ENCODE data around the gene GABRE. TPM values are rescaled to one million over a fixed set of nuclear protein-coding genes. Genes with fewer than 3 reads are reported as not detected.

Gene GABRE
- not detected in 2 replicates for total RNA-seq (2021)
- Bru-seq, nascent RNA: percentile 10 among the genes with signal in this experiment
- BruChase-seq, experiment 1, labeled RNA remaining after a 2-hour chase: percentile 16 among the genes with signal in this experiment
- BruChase-seq, experiment 2, labeled RNA remaining after a 6-hour chase: percentile 7 among the genes with signal in this experiment
- long read RNA-seq: 0 reads

- intact Hi-C loops (cut with micrococcal nuclease; ENCODE audit: unreplicated experiment): no loop called here
- no peak for TF ChIP-seq CTCF (conservative IDR thresholded peaks at IDR 0.05; ENCODE audit: low read depth, low read length)
- TF ChIP-seq EZH2 (IDR thresholded peaks at IDR 0.05; ENCODE audit: borderline replicate concordance, low read depth, low read length, poor library complexity, severe bottlenecking): no peak
Measured at GRCh38 chrX:151974336-151975227, at the start of gene GABRE. TSS of gene GABRE (minus strand) at chrX:151974676. CDS start at chrX:151974625, 51 bp downstream.

GRCh38 chrX:152020888-152021287 lies 46.4 kb upstream of the GABRE start:
- Histone ChIP-seq H3K27ac (ENCODE audit: low read depth, low read length, poor library complexity, severe bottlenecking) (no peak overlapping the region), H3K9me3 (ENCODE audit: low read depth, low read length, poor library complexity, severe bottlenecking) (peaks cover 4% of the 10 kb centered on the region), H3K27me3 (replicated peaks; ENCODE audit: insufficient read depth, low read depth, low read length, poor library complexity) (no peaks in the 10 kb centered on the region), H3K36me3 (ENCODE audit: insufficient read depth, low read length, poor library complexity, severe bottlenecking) (no peaks in the 10 kb centered on the region), H3K4me1 (ENCODE audit: insufficient read depth, low read length, poor library complexity, severe bottlenecking) (no peaks in the 10 kb centered on the region), H3K4me3 (ENCODE audit: low read depth, low read length, poor library complexity, severe bottlenecking) (no peak overlapping the region)
- no peak for DNase-seq (ENCODE audit: low spot score)
- ChIA-PET POLR2A (ENCODE audit: low non-redundant PET) (no interaction called here), CTCF (no interaction called here)
- intact Hi-C loops (cut with micrococcal nuclease; ENCODE audit: unreplicated experiment): no loop called here
- no peak for TF ChIP-seq EZH2 (IDR thresholded peaks at IDR 0.05; ENCODE audit: borderline replicate concordance, low read depth, low read length, poor library complexity, severe bottlenecking)
- no peak for TF ChIP-seq CTCF (conservative IDR thresholded peaks at IDR 0.05; ENCODE audit: low read depth, low read length)
- BruUV-seq (replicated peaks): no TSS peak

More at GRCh38 chrX:151974336-151975227, at the start of gene GABRE:
- Histone ChIP-seq H3K27me3 (replicated peaks; ENCODE audit: insufficient read depth, low read depth, low read length, poor library complexity) (peaks cover 7% of the 10 kb centered on the region), H3K36me3 (ENCODE audit: insufficient read depth, low read length, poor library complexity, severe bottlenecking) (no peaks in the 10 kb centered on the region), H3K4me3 (ENCODE audit: low read depth, low read length, poor library complexity, severe bottlenecking) (no peak within 1 kb of the TSS), H3K4me1 (ENCODE audit: insufficient read depth, low read length, poor library complexity, severe bottlenecking) (no peaks in the 10 kb centered on the region), H3K9me3 (ENCODE audit: low read depth, low read length, poor library complexity, severe bottlenecking) (no peaks in the 10 kb centered on the region), H3K27ac (ENCODE audit: low read depth, low read length, poor library complexity, severe bottlenecking) (no peak within 1 kb of the TSS)
- no TSS peak for BruUV-seq (replicated peaks)
- POLR2A ChIA-PET (ENCODE audit: low non-redundant PET): no interaction called here
- DNase-seq (ENCODE audit: low spot score): no peak
- CTCF ChIA-PET: interaction anchor here (0.8 kb wide), 1 partner anchor 171 kb away, joined by 3 read pairs; no protein-coding TSS in a partner anchor

- no peak overlapping the region for H3K4me3 ChIP-seq (ENCODE audit: low read depth, low read length, poor library complexity, severe bottlenecking)
- no peaks in the 10 kb centered on the region for H3K36me3 ChIP-seq (ENCODE audit: insufficient read depth, low read length, poor library complexity, severe bottlenecking)
- no peak for TF ChIP-seq CTCF (conservative IDR thresholded peaks at IDR 0.05; ENCODE audit: low read depth, low read length)
- no peak for TF ChIP-seq EZH2 (IDR thresholded peaks at IDR 0.05; ENCODE audit: borderline replicate concordance, low read depth, low read length, poor library complexity, severe bottlenecking)
- ChIA-PET POLR2A (ENCODE audit: low non-redundant PET) (no interaction called here), CTCF (no interaction called here)
- no peaks in the 10 kb centered on the region for H3K4me1 ChIP-seq (ENCODE audit: insufficient read depth, low read length, poor library complexity, severe bottlenecking)
- H3K27ac ChIP-seq (ENCODE audit: low read depth, low read length, poor library complexity, severe bottlenecking): no peak overlapping the region
- no peak for DNase-seq (ENCODE audit: low spot score)
- intact Hi-C loops (cut with micrococcal nuclease; ENCODE audit: unreplicated experiment): no loop called here
- BruUV-seq (replicated peaks): no TSS peak
- H3K27me3 ChIP-seq (replicated peaks; ENCODE audit: insufficient read depth, low read depth, low read length, poor library complexity): no peaks in the 10 kb centered on the region
- no peaks in the 10 kb centered on the region for H3K9me3 ChIP-seq (ENCODE audit: low read depth, low read length, poor library complexity, severe bottlenecking)
Measured at GRCh38 chrX:151999813-152000212, 25.3 kb upstream of the GABRE start.

All from A673 (cell line).